ENCODE results near the gene KIAA1210.

DNA sequence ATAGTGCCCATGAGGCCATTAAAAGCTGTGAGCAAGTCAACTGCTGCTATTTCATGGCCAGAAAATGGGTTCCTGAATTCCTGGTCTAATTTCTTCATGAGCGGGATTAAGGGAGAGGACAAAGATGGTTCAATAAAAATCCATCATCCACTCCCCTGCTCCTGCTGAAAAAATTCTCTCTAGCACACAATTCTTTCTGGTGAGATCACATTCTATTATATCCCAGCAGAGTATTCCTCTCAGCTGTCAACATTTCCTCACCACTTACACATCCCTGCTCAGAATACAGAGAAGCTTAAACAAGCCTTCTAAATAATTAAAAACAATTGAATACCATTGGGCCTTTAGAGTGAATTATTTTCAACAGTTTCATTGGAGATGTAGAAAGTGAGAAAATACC is 45.3 kb downstream of the KIAA1210 start:
- TF ChIP-seq CTCF (IDR thresholded peaks at IDR 0.05; ENCODE audit: control extremely low read depth in 1 of 3, insufficient read depth in 1 of 3, low read depth in 1 of 3, low read length in 3 of 3) (no peak), POLR2AphosphoS5 (IDR thresholded peaks at IDR 0.05; ENCODE audit: low read depth, low read length) (no peak), KDM1A (IDR thresholded peaks at IDR 0.05; ENCODE audit: borderline replicate concordance, low read length) (no peak), ZNF274 (IDR thresholded peaks at IDR 0.05; ENCODE audit: borderline replicate concordance, extremely low read depth, low read length) (no peak), JUND (IDR thresholded peaks at IDR 0.05; ENCODE audit: low read length) (no peak), RXRA (IDR thresholded peaks at IDR 0.05; ENCODE audit: insufficient read depth, low read depth, low read length) (no peak), EGR1 (IDR thresholded peaks at IDR 0.05; ENCODE audit: borderline replicate concordance, low read depth, low read length) (no peak), SUZ12 (IDR thresholded peaks at IDR 0.05; ENCODE audit: low read length) (no peak)

All from H1 (cell line).